GM23338 (cell line): ENCODE measurements around the gene SH3RF3. TPM values are rescaled to one million over a fixed set of nuclear protein-coding genes. Genes with fewer than 3 reads are reported as not detected.

Experiments used
- ATAC-seq: fragments of 200-7000 bp; cut with Tn5 transposase; 3 replicates; pipeline ENCODE4 v1.9.1; 2020
- DNase-seq: peaks from one replicate; pipeline ENCODE4 v3.0.0-alpha.2; 2015; ENCODE audit warnings: low spot score
- H2AFZ ChIP-seq: fragments of 200-600 bp; sonication (generic); 2 replicates; pipeline ENCODE4 v1.8.0; 2016; ENCODE audit warnings: antibody characterized with exemption, mild to moderate bottlenecking, moderate library complexity
- H3F3A ChIP-seq: fragments of 200-600 bp; sonication (generic); replicated peaks from 2 replicates; pipeline ENCODE4 v1.8.0; 2017; ENCODE audit warnings: antibody characterized with exemption, mixed run types, low read depth
- H3K27ac ChIP-seq: fragments of 200-600 bp; sonication (generic); 2 replicates; pipeline ENCODE4 v1.6.1; 2016; ENCODE audit warnings: low read depth
- H3K27me3 ChIP-seq: fragments of 200-600 bp; sonication (generic); 2 replicates; pipeline ENCODE4 v1.8.0; 2016; ENCODE audit warnings: mild to moderate bottlenecking, mixed run types, moderate library complexity; ENCODE audit not compliant: insufficient read depth
- H3K36me3 ChIP-seq: fragments of 200-600 bp; sonication (generic); 2 replicates; pipeline ENCODE4 v1.8.0; 2016; ENCODE audit warnings: mild to moderate bottlenecking; ENCODE audit not compliant: insufficient read depth
- H3K4me1 ChIP-seq: fragments of 200-600 bp; sonication (generic); 2 replicates; pipeline ENCODE4 v1.8.0; 2016; ENCODE audit warnings: mild to moderate bottlenecking, moderate library complexity; ENCODE audit not compliant: insufficient read depth
- H3K4me2 ChIP-seq: fragments of 200-600 bp; sonication (generic); 2 replicates; pipeline ENCODE4 v1.7.1; 2017; ENCODE audit warnings: mixed run types
- H3K4me3 ChIP-seq: fragments of 200-600 bp; sonication (generic); 2 replicates; pipeline ENCODE4 v1.6.1; 2016; ENCODE audit warnings: mixed run types
- H3K79me2 ChIP-seq: fragments of 200-600 bp; sonication (generic); replicated peaks from 2 replicates; pipeline ENCODE4 v1.8.0; 2017; ENCODE audit warnings: mild to moderate bottlenecking; ENCODE audit not compliant: insufficient read depth
- H3K9me2 ChIP-seq: fragments of 200-600 bp; sonication (generic); 2 replicates; pipeline ENCODE4 v1.8.0; 2017; ENCODE audit not compliant: insufficient read depth
- H4K20me1 ChIP-seq: fragments of 200-600 bp; sonication (generic); replicated peaks from 2 replicates; pipeline ENCODE4 v1.8.0; 2017; ENCODE audit warnings: mild to moderate bottlenecking; ENCODE audit not compliant: insufficient read depth
- H3K27ac Mint-ChIP-seq: 2 replicates; pipeline ENCODE4 v1.8.0; 2020; ENCODE audit warnings: inconsistent platforms, mild to moderate bottlenecking, moderate library complexity, mixed read lengths
- H3K27me3 Mint-ChIP-seq: 3 replicates; pipeline ENCODE4 v1.8.0; 2022; ENCODE audit warnings: low read depth, mild to moderate bottlenecking, moderate library complexity, mixed read lengths, inconsistent platforms; ENCODE audit not compliant: insufficient read depth, poor library complexity
- H3K36me3 Mint-ChIP-seq: 3 replicates; pipeline ENCODE4 v1.8.0; 2021; ENCODE audit warnings: low read depth, mild to moderate bottlenecking, inconsistent platforms, moderate library complexity, mixed read lengths
- H3K4me1 Mint-ChIP-seq: 3 replicates; pipeline ENCODE4 v1.8.0; 2020; ENCODE audit warnings: mild to moderate bottlenecking, inconsistent platforms, mixed read lengths
- H3K4me3 Mint-ChIP-seq: 3 replicates; pipeline ENCODE4 v1.8.0; 2021; ENCODE audit warnings: moderate library complexity, mild to moderate bottlenecking, inconsistent platforms, mixed read lengths
- H3K9me3 Mint-ChIP-seq: 3 replicates; pipeline ENCODE4 v1.8.0; 2020; ENCODE audit warnings: moderate library complexity, mild to moderate bottlenecking, inconsistent platforms, mixed read lengths
- CTCF ChIP-seq, 2 experiments: fragments of 200-600 bp in 1 of 2; sonication (generic) in 1 of 2; conservative IDR thresholded peaks; 2 replicates each; pipeline versions ENCODE4 v1.5.1 to v1.6.1; 2016 to 2017; ENCODE audit warnings: antibody characterized with exemption in 2 of 2, low read depth in 2 of 2, mild to moderate bottlenecking in 2 of 2, moderate library complexity in 1 of 2
- ETS1 ChIP-seq: IDR thresholded peaks from 2 replicates; pipeline ENCODE4 v1.6.1; 2016; ENCODE audit warnings: antibody characterized with exemption
- EZH2phosphoT487 ChIP-seq: fragments of 200-600 bp; sonication (generic); IDR thresholded peaks from one replicate; pipeline ENCODE4 v1.8.1; 2018; ENCODE audit warnings: antibody characterized with exemption; ENCODE audit not compliant: unreplicated experiment
- NANOG ChIP-seq: IDR thresholded peaks from 2 replicates; pipeline ENCODE4 v1.6.1; 2016; ENCODE audit warnings: antibody characterized with exemption, borderline replicate concordance
- STAT1 ChIP-seq: IDR thresholded peaks from one replicate; pipeline ENCODE4 v1.6.1; 2016; ENCODE audit warnings: antibody characterized with exemption; ENCODE audit not compliant: unreplicated experiment
- ZNF331 ChIP-seq: fragments of 250-450 bp; sonication (Bioruptor Pico); IDR thresholded peaks from 2 replicates; pipeline ENCODE4 v1.5.0; 2020; ENCODE audit warnings: low read depth, mild to moderate bottlenecking, moderate library complexity
- ZNF462 ChIP-seq: fragments of 250-450 bp; sonication (Bioruptor Pico); IDR thresholded peaks from 2 replicates; pipeline ENCODE4 v1.5.0; 2020; ENCODE audit warnings: mild to moderate bottlenecking, moderate library complexity
- long read RNA-seq: library from polyadenylated mRNA; unstranded; transcript quantifications from one replicate; pipeline ENCODE4 v2.0.0, GENCODE V29; 2020; ENCODE audit not compliant: unreplicated experiment
- polyA plus RNA-seq: library from polyadenylated mRNA; unstranded; fragments of >200 nt; fragmentation: Nextera tagmentation; extraction: Ambion mirVana; gene quantifications from 2 replicates; pipeline ENCODE4 v1.2.1, GENCODE V29; 2016
- total RNA-seq: library from RNA; depleted of rRNA; stranded (reverse); fragments of >200 nt; shearing (Covaris generic); gene quantifications from 2 replicates; pipeline ENCODE4 v1.2.3, GENCODE V29; 2014; rRNA removed
- TF ChIP-seq, protein P1 (sequence below): IDR thresholded peaks from one replicate; pipeline ENCODE4 v1.6.1; 2018; ENCODE audit warnings: antibody characterized with exemption; ENCODE audit not compliant: unreplicated experiment

SH3RF3 gene
- total RNA-seq (0.63 and 1.2 TPM in 2 replicates), polyA plus RNA-seq (0.11 and 0.16 TPM in 2 replicates)
- long read RNA-seq = 0 reads

GRCh38 chr2:109128616-109129355 lies at the start of gene SH3RF3:
TSS of gene SH3RF3 (plus strand) at chr2:109129205.
- no peak within 1 kb of the TSS for H3K27ac ChIP-seq

More at GRCh38 chr2:109128616-109129355, at the start of gene SH3RF3:
- peak within 1 kb of the TSS; percentile 90 for H3K4me2 ChIP-seq
- H3K27me3 ChIP-seq = peaks cover 61% of the 10 kb centered on the region
- H2AFZ ChIP-seq = peak within 1 kb of the TSS; percentile 97
- H4K20me1 ChIP-seq = 0 out of 2 replicates have a peak, but pooled peaks cover 7% of the 10 kb centered on the region
- Mint-ChIP-seq H3K4me1 (peaks cover 12% of the 10 kb centered on the region), H3K4me3 (peak within 1 kb of the TSS; percentile 78), H3K27me3 (peaks cover 30% of the 10 kb centered on the region), H3K36me3 (no peaks in the 10 kb centered on the region; the same call in 2 of the 3 replicates), H3K9me3 (peaks cover 4% of the 10 kb centered on the region; the same call in 1 of the 3 replicates), H3K27ac (no peak within 1 kb of the TSS)
- ATAC-seq (peak; percentile 49), DNase-seq (peak; percentile 61)
- no peaks in the 10 kb centered on the region for H3K79me2 ChIP-seq
- peaks cover 9% of the 10 kb centered on the region; the same call in 1 of the 2 replicates for H3K4me1 ChIP-seq
- H3K4me3 ChIP-seq = peak within 1 kb of the TSS; percentile 68
- H3K36me3 ChIP-seq = no peaks in the 10 kb centered on the region
- no peaks in the 10 kb centered on the region for H3F3A ChIP-seq
- TF ChIP-seq, protein P1, sequence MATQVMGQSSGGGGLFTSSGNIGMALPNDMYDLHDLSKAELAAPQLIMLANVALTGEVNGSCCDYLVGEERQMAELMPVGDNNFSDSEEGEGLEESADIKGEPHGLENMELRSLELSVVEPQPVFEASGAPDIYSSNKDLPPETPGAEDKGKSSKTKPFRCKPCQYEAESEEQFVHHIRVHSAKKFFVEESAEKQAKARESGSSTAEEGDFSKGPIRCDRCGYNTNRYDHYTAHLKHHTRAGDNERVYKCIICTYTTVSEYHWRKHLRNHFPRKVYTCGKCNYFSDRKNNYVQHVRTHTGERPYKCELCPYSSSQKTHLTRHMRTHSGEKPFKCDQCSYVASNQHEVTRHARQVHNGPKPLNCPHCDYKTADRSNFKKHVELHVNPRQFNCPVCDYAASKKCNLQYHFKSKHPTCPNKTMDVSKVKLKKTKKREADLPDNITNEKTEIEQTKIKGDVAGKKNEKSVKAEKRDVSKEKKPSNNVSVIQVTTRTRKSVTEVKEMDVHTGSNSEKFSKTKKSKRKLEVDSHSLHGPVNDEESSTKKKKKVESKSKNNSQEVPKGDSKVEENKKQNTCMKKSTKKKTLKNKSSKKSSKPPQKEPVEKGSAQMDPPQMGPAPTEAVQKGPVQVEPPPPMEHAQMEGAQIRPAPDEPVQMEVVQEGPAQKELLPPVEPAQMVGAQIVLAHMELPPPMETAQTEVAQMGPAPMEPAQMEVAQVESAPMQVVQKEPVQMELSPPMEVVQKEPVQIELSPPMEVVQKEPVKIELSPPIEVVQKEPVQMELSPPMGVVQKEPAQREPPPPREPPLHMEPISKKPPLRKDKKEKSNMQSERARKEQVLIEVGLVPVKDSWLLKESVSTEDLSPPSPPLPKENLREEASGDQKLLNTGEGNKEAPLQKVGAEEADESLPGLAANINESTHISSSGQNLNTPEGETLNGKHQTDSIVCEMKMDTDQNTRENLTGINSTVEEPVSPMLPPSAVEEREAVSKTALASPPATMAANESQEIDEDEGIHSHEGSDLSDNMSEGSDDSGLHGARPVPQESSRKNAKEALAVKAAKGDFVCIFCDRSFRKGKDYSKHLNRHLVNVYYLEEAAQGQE = no peak
- TF ChIP-seq EZH2phosphoT487 (no peak), STAT1 (no peak), NANOG (no peak), ZNF462 (CRISPR knock-in tag) (no peak), ETS1 (no peak), ZNF331 (no peak), CTCF (conservative IDR thresholded peaks at IDR 0.05; ENCODE audit: low read depth in 2 of 2) (no peak)
- no peaks in the 10 kb centered on the region for H3K9me2 ChIP-seq
